ENCODE measurements around the gene ATP8B3.

The ATP8B3 gene

GRCh38 chr19:1796395-1797142 lies 15.5 kb downstream of the ATP8B3 start:
- Histone ChIP-seq H3K4me1 (ENCODE audit: insufficient read depth, low read length) (peaks cover 7% of the 10 kb centered on the region), H3K4me3 (ENCODE audit: low read depth in 1 of 2, low read length in 2 of 2) (no peak overlapping the region), H3K9ac (ENCODE audit: low read length) (no peak overlapping the region), H3K9me3 (ENCODE audit: low read length) (no peaks in the 10 kb centered on the region), H3K27ac (ENCODE audit: low read depth, low read length) (no peak overlapping the region), H3K36me3 (ENCODE audit: insufficient read depth, low read length) (no peaks in the 10 kb centered on the region), H3K27me3 (ENCODE audit: control insufficient read depth in 1 of 2, insufficient read depth in 2 of 2, low read length in 2 of 2) (peaks cover 0 to 27% of the 10 kb centered on the region in 2 donors)

- Histone ChIP-seq H3K4me1 (ENCODE audit: insufficient read depth, low read length) (peaks cover 7% of the 10 kb centered on the region), H3K9me3 (ENCODE audit: low read length) (no peaks in the 10 kb centered on the region), H3K9ac (ENCODE audit: low read length) (no peak overlapping the region), H3K36me3 (ENCODE audit: insufficient read depth, low read length) (no peaks in the 10 kb centered on the region), H3K27ac (ENCODE audit: low read depth, low read length) (no peak overlapping the region), H3K4me3 (ENCODE audit: low read depth in 1 of 2, low read length in 2 of 2) (no peak overlapping the region), H3K27me3 (ENCODE audit: control insufficient read depth in 1 of 2, insufficient read depth in 2 of 2, low read length in 2 of 2) (peaks cover 0 to 35% of the 10 kb centered on the region in 2 donors)
Measured at GRCh38 chr19:1794424-1795172, 17.5 kb downstream of the ATP8B3 start.

GRCh38 chr19:1791879-1792278 lies 20.2 kb downstream of the ATP8B3 start:
- H3K4me1 ChIP-seq (ENCODE audit: insufficient read depth, low read length): peaks cover 7% of the 10 kb centered on the region
- H3K9ac ChIP-seq (ENCODE audit: low read length): no peak overlapping the region
- no peaks in the 10 kb centered on the region for H3K9me3 ChIP-seq (ENCODE audit: low read length)
- H3K27me3 ChIP-seq (ENCODE audit: control insufficient read depth in 1 of 2, insufficient read depth in 2 of 2, low read length in 2 of 2): peaks cover 0 to 47% of the 10 kb centered on the region in 2 donors
- H3K36me3 ChIP-seq (ENCODE audit: insufficient read depth, low read length): no peaks in the 10 kb centered on the region
- H3K4me3 ChIP-seq (ENCODE audit: low read depth in 1 of 2, low read length in 2 of 2): no peak overlapping the region
- no peak overlapping the region for H3K27ac ChIP-seq (ENCODE audit: low read depth, low read length)

GRCh38 chr19:1790054-1790792 lies 21.9 kb downstream of the ATP8B3 start:
- Histone ChIP-seq H3K9ac (ENCODE audit: low read length) (no peak overlapping the region), H3K9me3 (ENCODE audit: low read length) (no peaks in the 10 kb centered on the region), H3K27me3 (ENCODE audit: control insufficient read depth in 1 of 2, insufficient read depth in 2 of 2, low read length in 2 of 2) (peaks cover 0 to 33% of the 10 kb centered on the region in 2 donors), H3K36me3 (ENCODE audit: insufficient read depth, low read length) (no peaks in the 10 kb centered on the region), H3K4me1 (ENCODE audit: insufficient read depth, low read length) (no peaks in the 10 kb centered on the region), H3K4me3 (ENCODE audit: low read depth in 1 of 2, low read length in 2 of 2) (no peak overlapping the region), H3K27ac (ENCODE audit: low read depth, low read length) (no peak overlapping the region)

- Histone ChIP-seq H3K9ac (ENCODE audit: low read length) (no peak overlapping the region), H3K4me1 (ENCODE audit: insufficient read depth, low read length) (no peaks in the 10 kb centered on the region), H3K27ac (ENCODE audit: low read depth, low read length) (no peak overlapping the region), H3K9me3 (ENCODE audit: low read length) (no peaks in the 10 kb centered on the region), H3K27me3 (ENCODE audit: control insufficient read depth in 1 of 2, insufficient read depth in 2 of 2, low read length in 2 of 2) (peaks cover 0 to 32% of the 10 kb centered on the region in 2 donors), H3K4me3 (ENCODE audit: low read depth in 1 of 2, low read length in 2 of 2) (no peak overlapping the region), H3K36me3 (ENCODE audit: insufficient read depth, low read length) (no peaks in the 10 kb centered on the region)
Measured at GRCh38 chr19:1789261-1790041, 22.6 kb downstream of the ATP8B3 start.

- Histone ChIP-seq H3K27me3 (ENCODE audit: control insufficient read depth in 1 of 2, insufficient read depth in 2 of 2, low read length in 2 of 2) (peaks cover 4 to 36% of the 10 kb centered on the region in 2 donors), H3K4me1 (ENCODE audit: insufficient read depth, low read length) (no peaks in the 10 kb centered on the region), H3K9me3 (ENCODE audit: low read length) (no peaks in the 10 kb centered on the region), H3K36me3 (ENCODE audit: insufficient read depth, low read length) (no peaks in the 10 kb centered on the region), H3K4me3 (ENCODE audit: low read depth in 1 of 2, low read length in 2 of 2) (no peak overlapping the region), H3K9ac (ENCODE audit: low read length) (no peak overlapping the region), H3K27ac (ENCODE audit: low read depth, low read length) (no peak overlapping the region)
Measured at GRCh38 chr19:1787116-1787515, 25.0 kb downstream of the ATP8B3 start.

GRCh38 chr19:1786668-1787067 lies 25.4 kb downstream of the ATP8B3 start:
- H3K4me3 ChIP-seq (ENCODE audit: low read depth in 1 of 2, low read length in 2 of 2): no peak overlapping the region
- H3K36me3 ChIP-seq (ENCODE audit: insufficient read depth, low read length): no peaks in the 10 kb centered on the region
- no peak overlapping the region for H3K9ac ChIP-seq (ENCODE audit: low read length)
- H3K9me3 ChIP-seq (ENCODE audit: low read length): no peaks in the 10 kb centered on the region
- H3K27me3 ChIP-seq (ENCODE audit: control insufficient read depth in 1 of 2, insufficient read depth in 2 of 2, low read length in 2 of 2): peaks cover 5 to 36% of the 10 kb centered on the region in 2 donors
- no peak overlapping the region for H3K27ac ChIP-seq (ENCODE audit: low read depth, low read length)
- no peaks in the 10 kb centered on the region for H3K4me1 ChIP-seq (ENCODE audit: insufficient read depth, low read length)

GRCh38 chr19:1785310-1785709 lies 26.8 kb downstream of the ATP8B3 start:
- no peaks in the 10 kb centered on the region for H3K36me3 ChIP-seq (ENCODE audit: insufficient read depth, low read length)
- no peak overlapping the region for H3K4me3 ChIP-seq (ENCODE audit: low read depth in 1 of 2, low read length in 2 of 2)
- no peaks in the 10 kb centered on the region for H3K4me1 ChIP-seq (ENCODE audit: insufficient read depth, low read length)
- peaks cover 5 to 42% of the 10 kb centered on the region in 2 donors for H3K27me3 ChIP-seq (ENCODE audit: control insufficient read depth in 1 of 2, insufficient read depth in 2 of 2, low read length in 2 of 2)
- H3K27ac ChIP-seq (ENCODE audit: low read depth, low read length): no peak overlapping the region
- H3K9ac ChIP-seq (ENCODE audit: low read length): no peak overlapping the region
- no peaks in the 10 kb centered on the region for H3K9me3 ChIP-seq (ENCODE audit: low read length)

GRCh38 chr19:1783874-1784273 lies 28.2 kb downstream of the ATP8B3 start:
- Histone ChIP-seq H3K36me3 (ENCODE audit: insufficient read depth, low read length) (no peaks in the 10 kb centered on the region), H3K9me3 (ENCODE audit: low read length) (no peaks in the 10 kb centered on the region), H3K27me3 (ENCODE audit: control insufficient read depth in 1 of 2, insufficient read depth in 2 of 2, low read length in 2 of 2) (peaks cover 5 to 48% of the 10 kb centered on the region in 2 donors)

GRCh38 chr19:1783354-1783753 lies 28.7 kb downstream of the ATP8B3 start:
- Histone ChIP-seq H3K9me3 (ENCODE audit: low read length) (no peaks in the 10 kb centered on the region), H3K27ac (ENCODE audit: low read depth, low read length) (no peak overlapping the region), H3K4me3 (ENCODE audit: low read depth in 1 of 2, low read length in 2 of 2) (no peak overlapping the region), H3K36me3 (ENCODE audit: insufficient read depth, low read length) (no peaks in the 10 kb centered on the region), H3K27me3 (ENCODE audit: control insufficient read depth in 1 of 2, insufficient read depth in 2 of 2, low read length in 2 of 2) (peaks cover 7 to 48% of the 10 kb centered on the region in 2 donors), H3K4me1 (ENCODE audit: insufficient read depth, low read length) (no peaks in the 10 kb centered on the region), H3K9ac (ENCODE audit: low read length) (no peak overlapping the region)

More at GRCh38 chr19:1783874-1784273, 28.2 kb downstream of the ATP8B3 start:
- H3K4me3 ChIP-seq (ENCODE audit: low read depth in 1 of 2, low read length in 2 of 2): no peak overlapping the region
- no peak overlapping the region for H3K27ac ChIP-seq (ENCODE audit: low read depth, low read length)
- no peaks in the 10 kb centered on the region for H3K4me1 ChIP-seq (ENCODE audit: insufficient read depth, low read length)
- H3K9ac ChIP-seq (ENCODE audit: low read length): no peak overlapping the region

GRCh38 chr19:1782521-1782920 lies 29.6 kb downstream of the ATP8B3 start:
- H3K4me1 ChIP-seq (ENCODE audit: insufficient read depth, low read length): no peaks in the 10 kb centered on the region
- no peak overlapping the region for H3K4me3 ChIP-seq (ENCODE audit: low read depth in 1 of 2, low read length in 2 of 2)
- H3K36me3 ChIP-seq (ENCODE audit: insufficient read depth, low read length): no peaks in the 10 kb centered on the region
- no peak overlapping the region for H3K27ac ChIP-seq (ENCODE audit: low read depth, low read length)
- peaks cover 9 to 51% of the 10 kb centered on the region in 2 donors for H3K27me3 ChIP-seq (ENCODE audit: control insufficient read depth in 1 of 2, insufficient read depth in 2 of 2, low read length in 2 of 2)
- no peak overlapping the region for H3K9ac ChIP-seq (ENCODE audit: low read length)
- no peaks in the 10 kb centered on the region for H3K9me3 ChIP-seq (ENCODE audit: low read length)
